ENCODE results near the gene TRIP4.
"Not testable (repeated sequence)": the region's sequence is repeated elsewhere in the genome, so short reads cannot be mapped to it uniquely, and the experiment has no call there.

TRIP4 gene

GRCh38 chr15:64381000-64381751, 6.5 kb upstream of the TRIP4 start, which contains the start of gene PCLAF:
PCLAF (minus strand) TSS chr15:64381441; CDS start chr15:64381371, 70 bp downstream.
- DNase-seq (ENCODE audit: low read depth), result peak; percentile 89

- DNase-seq (ENCODE audit: low read depth), result no peak
Measured at GRCh38 chr15:64383760-64384159, 3.9 kb upstream of the TRIP4 start.

DNA sequence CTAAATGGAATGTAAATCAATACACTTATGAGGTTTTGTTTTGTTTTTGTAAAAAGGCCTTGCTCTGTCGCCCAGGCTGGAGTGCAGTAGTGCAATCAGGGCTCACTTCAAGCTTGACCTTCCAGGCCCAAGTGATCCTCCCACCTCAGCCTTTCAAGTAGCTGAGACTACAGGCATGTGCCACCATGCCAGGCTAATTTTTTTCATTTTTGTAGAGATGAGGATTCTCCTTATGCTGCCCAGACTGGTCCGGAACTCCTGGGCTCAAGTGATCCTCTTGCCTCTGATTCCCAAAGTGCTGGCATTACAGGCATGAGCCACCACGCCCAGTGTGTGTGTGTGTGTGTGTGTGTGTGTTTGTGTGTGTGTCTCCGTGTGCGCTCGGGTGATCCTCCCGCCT, 1.3 kb upstream of the TRIP4 start:
- DNase-seq (ENCODE audit: low read depth), result no peak

DNA sequence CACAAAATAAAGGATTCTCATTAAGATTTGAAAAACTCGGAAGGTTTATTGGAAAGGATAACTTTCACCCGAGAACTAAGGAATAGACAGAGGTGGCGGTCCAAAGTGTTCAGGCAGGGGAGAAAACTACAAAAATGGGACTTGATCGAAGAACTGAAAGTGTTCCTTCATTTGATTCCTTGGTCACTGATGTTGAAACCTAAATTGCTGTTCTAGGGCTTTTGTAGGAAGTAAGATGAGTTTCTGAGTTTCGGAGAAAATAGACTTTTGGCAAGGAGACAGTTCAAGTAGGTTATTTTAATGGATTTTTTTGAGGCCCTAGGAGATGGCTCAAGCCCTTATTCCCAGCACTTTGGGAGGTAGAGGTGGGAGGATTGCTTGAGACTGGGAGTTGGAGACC, 1.4 kb downstream of the TRIP4 start:
- no peak for DNase-seq (ENCODE audit: low read depth)

- not testable (repeated sequence) for DNase-seq (ENCODE audit: low read depth)
Measured at GRCh38 chr15:64392471-64392870, 4.8 kb downstream of the TRIP4 start.

GRCh38 chr15:64396789-64397188, 9.2 kb downstream of the TRIP4 start:
- DNase-seq (ENCODE audit: low read depth), result no peak

DNA sequence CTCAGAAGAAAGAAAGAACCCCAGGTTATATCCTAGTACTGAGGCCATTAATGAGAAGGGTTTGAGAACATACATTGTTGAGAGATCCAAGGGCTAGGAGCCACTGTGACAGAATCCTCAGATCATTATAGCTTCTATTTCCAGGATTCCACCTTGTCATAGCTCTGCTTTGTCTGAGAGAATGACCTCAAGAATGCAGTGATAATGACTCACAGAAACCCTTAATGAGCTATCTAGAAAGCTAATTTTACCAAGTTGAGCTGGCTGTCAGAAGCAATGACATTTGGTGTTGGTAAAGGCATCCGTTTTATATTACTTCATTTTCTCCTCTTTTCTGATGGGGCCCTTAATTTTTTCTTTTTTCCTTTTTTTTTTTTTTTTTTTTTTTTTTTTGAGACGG, 10.9 kb downstream of the TRIP4 start:
- no peak for DNase-seq (ENCODE audit: low read depth)

- DNase-seq (ENCODE audit: low read depth), result no peak
Measured at GRCh38 chr15:64400583-64400982, 12.9 kb downstream of the TRIP4 start.

GRCh38 chr15:64412216-64412615, 24.6 kb downstream of the TRIP4 start:
- DNase-seq (ENCODE audit: low read depth), result no peak

DNA sequence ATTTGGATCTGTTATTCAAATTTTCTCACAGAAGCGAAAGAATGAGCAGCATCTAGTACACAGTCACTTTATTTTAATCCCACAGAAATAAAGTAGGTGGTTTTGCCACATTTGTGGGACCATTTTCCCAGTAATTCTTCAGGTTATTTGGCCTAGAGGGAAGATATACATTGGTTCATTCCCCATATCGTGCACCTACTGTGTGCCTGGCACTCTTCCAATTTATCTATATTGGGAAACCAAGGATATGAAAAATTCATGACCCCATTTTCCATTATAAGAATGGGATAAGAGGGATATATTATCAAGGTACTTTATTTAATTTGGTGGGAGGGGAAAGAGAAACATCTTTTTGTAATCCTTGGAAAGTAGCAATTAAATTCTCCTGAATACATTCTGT, 35.1 kb downstream of the TRIP4 start:
- no peak for DNase-seq (ENCODE audit: low read depth)

DNA sequence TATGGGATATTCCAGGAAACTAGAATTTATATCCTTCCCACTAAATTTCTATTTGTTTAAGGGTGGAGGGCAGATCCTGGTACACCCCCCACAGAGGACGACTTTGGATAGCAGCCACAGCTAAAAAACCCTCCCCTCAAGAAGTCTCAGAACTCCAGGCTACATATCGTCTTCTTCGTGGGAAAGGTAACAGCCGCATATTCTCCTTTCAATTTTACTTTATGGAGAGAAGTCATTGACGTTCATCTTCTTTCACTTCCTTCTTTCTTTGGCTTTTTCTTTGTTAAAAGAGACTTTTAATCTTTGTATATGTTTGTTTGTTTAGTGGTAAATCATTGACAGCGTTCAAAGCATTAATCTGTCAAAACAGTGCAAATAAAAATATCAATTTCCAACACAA, 36.3 kb downstream of the TRIP4 start:
- no peak for DNase-seq (ENCODE audit: low read depth)

- no peak for DNase-seq (ENCODE audit: low read depth)
Measured at GRCh38 chr15:64425221-64425620, 37.6 kb downstream of the TRIP4 start.

DNA sequence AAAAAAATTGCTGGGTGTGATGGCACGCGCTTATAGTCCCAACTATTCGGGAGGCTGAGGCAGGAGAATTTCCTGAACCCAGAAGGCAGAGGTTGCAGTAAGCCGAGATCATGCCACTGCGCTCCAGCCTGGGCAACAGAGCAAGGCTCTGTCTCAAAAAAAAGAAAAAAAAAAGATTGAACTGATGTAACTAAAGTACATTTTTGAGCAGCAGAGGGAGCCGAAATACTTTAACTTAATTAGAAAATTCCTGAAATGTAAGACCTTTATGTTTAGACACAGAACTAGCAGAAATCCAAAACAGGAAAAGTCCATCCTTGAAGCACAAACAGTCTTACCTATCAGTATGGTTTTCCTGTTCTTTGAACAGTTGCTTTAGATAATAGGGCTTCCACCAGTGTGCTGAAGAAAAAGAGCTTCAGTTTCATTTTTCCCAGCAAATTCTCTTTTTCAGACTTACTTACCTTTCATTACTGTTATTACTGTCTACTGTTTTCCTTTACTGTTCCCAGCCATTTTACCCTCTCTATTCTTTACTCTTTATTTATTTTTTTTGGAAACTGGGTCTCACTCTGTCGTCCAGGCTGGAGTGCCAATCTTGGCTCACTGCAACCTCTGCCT, 39.3 kb downstream of the TRIP4 start:
- DNase-seq (ENCODE audit: low read depth), result no peak

DNA sequence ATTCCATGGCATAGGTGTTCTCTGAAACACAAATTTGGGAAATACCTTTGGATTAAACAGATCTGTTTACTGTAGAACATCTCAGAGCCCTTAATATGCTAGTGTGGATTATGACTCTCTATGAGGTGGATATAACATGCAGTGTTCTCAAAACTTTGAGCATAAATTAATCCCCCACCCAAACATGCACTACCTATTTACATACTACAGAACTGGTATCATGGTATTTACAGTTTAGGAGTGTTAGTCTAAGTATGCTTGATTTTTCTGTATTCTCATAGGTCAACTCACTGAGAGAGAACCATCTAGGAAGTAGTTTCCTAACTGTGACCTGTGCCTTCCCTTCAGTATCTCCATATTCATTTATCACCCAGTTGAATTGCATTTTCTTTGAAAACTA, 41.8 kb downstream of the TRIP4 start:
- DNase-seq (ENCODE audit: low read depth), result no peak

- DNase-seq (ENCODE audit: low read depth), result peak; percentile 22
Measured at GRCh38 chr15:64430000-64430735, 42.5 kb downstream of the TRIP4 start.

GRCh38 chr15:64437982-64438381, 50.3 kb downstream of the TRIP4 start:
- DNase-seq (ENCODE audit: low read depth), result no peak

GRCh38 chr15:64438653-64439447, 51.2 kb downstream of the TRIP4 start:
- no peak for DNase-seq (ENCODE audit: low read depth)

- no peak for DNase-seq (ENCODE audit: low read depth)
Measured at GRCh38 chr15:64441852-64442251, 54.2 kb downstream of the TRIP4 start.

DNA sequence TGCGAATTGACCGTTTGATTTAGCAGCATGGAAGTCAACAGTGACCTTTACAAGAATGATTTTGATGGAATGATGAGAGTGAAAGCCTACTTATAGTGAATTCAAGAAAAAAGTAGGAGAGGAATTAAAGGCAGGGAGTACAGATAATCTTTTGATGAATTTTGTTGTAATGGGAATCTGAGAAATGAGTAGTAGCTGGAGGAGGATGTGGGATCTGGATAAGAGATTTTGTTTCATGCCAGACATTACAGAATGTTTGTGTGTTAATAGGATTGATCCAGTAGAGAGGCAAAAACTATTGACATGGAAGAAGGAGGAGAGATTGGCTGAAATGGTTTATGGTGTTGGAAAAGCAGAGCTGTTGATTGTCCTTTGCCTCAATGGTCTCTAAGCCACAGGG, 55.4 kb downstream of the TRIP4 start:
- no peak for DNase-seq (ENCODE audit: low read depth)

- DNase-seq (ENCODE audit: low read depth), result no peak
Measured at GRCh38 chr15:64443747-64444621, 56.3 kb downstream of the TRIP4 start.

DNA sequence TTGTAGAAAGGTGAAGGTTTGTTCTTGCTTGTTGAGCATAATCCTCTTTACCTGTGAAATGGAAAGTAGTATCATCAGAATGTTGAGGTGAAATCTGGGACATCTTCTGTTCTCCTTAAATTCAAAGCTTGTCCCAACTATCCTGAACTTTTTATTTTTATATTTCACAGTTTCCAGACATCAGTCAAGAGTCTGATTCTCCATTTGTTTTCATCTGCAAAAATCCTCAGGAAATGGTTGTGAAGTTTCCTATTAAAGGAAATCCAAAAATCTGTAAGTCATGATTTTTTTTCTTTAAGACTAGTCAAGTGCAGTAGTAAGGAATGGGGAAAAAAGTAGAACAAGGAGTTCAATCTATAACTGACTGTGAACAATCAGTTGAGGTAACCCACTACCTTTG, 57.2 kb downstream of the TRIP4 start:
- no peak for DNase-seq (ENCODE audit: low read depth)

All from activated gamma-delta T cell treated with anti-CD3 and anti-CD28 coated beads, Interleukin-2, amount 50 U/mL, for 16 hours (primary cell).